GM18511 (cell line): ENCODE measurements around the gene PDXK.

Experiments used
- ATAC-seq: cut with Tn5 transposase; IDR thresholded peaks from one replicate; pipeline ENCODE4 v1.9.1; 2021; ENCODE audit warnings: mild to moderate bottlenecking, moderate library complexity; ENCODE audit not compliant: unreplicated experiment

The PDXK gene

GRCh38 chr21:43721939-43722338 is 3.0 kb downstream of the PDXK start:
- ATAC-seq: no peak

GRCh38 chr21:43723648-43724047 is 4.7 kb downstream of the PDXK start:
- ATAC-seq: no peak

- no peak for ATAC-seq
These were observed 8.0 kb downstream of the PDXK start for GRCh38 chr21:43726686-43727518.

GRCh38 chr21:43727519-43728153 is 8.7 kb downstream of the PDXK start:
- no peak for ATAC-seq

DNA sequence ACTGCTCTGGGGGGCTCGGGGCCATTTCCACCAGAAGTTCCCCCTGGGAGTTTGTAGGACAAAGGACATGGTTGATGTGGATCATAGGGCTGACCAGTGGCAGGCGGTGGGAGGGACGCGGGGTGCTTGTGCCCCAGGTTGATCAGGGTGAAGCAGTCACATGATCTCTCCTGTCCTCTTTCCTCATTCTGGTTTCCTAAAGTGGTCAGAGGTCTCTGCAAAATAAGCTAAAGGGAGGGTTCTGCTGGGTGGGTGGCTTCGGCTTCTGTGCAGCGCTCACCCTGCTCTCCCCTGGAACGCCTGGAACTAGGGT is 9.2 kb downstream of the PDXK start:
- peak; percentile 30 for ATAC-seq

GRCh38 chr21:43728467-43729390 is 9.8 kb downstream of the PDXK start:
- ATAC-seq: peak; percentile 78

- no peak for ATAC-seq
These were observed 12.5 kb downstream of the PDXK start for GRCh38 chr21:43731476-43731875.

DNA sequence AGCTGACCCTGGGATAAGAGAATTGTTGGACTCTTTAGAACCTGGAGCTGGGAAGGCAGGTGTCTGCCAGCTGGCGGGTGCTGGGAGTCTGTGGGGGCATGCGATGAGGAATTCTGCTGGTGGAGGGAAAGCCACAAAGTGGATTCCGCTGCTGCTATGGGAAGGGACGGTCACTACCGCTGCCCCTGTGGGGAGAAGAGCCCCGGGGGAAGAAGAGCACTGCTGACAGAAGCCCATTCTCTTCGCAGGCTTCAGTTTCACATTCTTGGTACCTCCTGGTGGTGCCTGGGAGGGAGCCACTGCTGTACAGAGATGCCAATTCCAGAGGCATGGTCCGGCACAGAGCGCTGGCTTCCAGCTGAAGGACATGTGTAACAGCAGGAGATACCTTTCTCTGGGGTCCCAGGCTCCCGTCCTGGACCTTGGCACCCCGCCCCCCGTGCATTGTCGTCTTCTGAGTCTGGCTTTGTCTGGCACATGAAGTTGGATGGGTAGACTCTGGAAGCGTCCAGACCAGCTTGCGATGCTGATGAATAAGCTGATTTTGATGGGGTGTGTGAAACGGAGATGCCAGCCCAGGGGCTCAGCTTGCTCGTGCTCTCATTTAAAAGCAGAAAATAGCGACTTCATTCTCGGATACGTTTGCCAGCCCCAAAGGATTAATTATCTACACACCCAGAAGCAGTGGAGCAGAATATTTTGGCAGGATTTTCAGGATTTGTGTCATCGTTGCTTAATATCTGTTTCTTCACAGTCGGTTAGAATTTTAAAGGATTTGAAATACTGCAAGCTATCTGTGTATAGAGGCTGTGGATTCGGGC is 13.2 kb downstream of the PDXK start:
- no peak for ATAC-seq

- ATAC-seq: no peak
These were observed 14.1 kb downstream of the PDXK start for GRCh38 chr21:43733060-43733459.

DNA sequence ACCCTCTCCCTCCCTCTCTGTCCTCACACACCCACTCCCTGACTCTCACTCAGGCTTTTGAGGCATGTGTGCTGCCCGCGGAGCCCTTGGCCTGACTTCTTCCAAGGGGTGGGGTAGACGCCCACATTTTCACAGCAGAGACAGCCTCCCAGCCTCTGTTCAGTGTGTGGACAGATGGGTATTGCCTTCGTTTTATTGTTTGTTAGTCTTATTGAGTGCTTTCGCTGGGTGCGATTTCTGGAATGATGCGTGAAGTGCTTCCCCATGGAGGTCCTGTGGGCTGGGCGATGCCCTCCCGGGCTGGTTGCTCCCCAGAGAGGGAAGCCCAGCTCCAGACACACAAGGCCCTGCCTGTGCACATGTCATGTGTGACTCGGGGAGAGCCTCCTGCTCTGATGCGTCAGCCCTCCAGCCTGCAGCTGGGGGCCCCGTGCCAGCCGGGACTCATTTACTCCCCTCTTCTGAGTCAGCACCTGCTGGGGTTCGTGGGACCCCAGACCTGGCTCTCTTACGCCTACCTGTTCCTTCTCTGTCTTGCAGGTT is 14.7 kb downstream of the PDXK start:
- no peak for ATAC-seq

- no peak for ATAC-seq
These were observed 15.4 kb downstream of the PDXK start for GRCh38 chr21:43734131-43734927.

DNA sequence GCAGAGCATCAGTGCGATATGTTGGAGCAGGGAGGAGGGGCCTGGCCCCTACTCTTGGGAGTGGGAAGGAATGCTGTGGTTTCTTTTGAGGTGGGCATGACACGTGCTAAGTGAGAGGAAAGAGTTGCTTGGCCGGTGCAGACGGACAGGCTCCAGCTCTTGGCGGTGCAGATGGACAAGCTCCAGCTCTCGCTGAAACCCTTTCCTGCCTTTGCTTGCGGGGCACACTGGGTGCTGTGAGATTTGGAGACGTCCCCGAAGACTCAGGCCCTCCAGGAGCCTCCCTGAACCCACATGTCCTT is 15.9 kb downstream of the PDXK start:
- ATAC-seq: no peak

DNA sequence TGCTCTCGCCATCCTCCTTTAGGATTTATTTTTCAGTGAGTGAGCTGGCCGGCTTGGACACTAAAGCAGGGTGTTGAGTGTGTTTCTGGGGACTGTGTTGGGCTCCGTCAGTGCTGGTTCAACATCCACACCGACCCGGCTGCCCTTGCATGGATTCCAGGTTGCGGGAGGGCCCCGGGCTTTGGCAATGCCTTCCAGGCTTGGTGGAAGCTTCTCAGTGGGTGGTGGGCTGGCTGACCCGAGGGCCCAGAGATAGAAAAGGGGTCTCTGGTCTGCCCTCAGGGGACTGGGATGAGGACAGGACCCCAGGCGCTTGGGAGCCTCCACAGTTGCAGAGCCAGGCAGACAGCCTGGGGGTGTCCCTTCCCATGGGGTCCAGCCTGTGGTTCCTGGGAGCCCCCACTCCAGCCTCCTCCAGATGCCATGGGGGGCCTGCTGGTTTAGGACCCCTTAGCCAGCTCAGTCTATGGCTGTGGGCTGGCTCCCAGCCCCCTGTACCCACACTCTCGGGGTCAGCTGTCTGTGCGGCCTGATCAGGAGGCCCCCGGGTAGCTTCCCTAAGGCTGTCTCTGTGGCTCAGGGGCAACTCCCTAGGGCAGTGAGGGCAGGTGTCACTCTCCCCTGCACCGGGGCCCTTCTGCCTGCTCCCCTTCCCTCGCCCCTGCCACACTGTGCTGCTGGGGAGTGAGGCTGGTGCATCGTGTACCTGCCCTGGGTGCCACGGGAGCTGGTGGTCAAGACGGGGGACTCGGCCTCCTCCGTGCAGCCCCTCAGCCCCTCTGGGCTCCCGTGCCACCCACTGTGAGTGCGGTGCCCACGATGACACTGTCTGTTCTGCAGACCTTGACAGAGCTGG is 16.5 kb downstream of the PDXK start:
- no peak for ATAC-seq

DNA sequence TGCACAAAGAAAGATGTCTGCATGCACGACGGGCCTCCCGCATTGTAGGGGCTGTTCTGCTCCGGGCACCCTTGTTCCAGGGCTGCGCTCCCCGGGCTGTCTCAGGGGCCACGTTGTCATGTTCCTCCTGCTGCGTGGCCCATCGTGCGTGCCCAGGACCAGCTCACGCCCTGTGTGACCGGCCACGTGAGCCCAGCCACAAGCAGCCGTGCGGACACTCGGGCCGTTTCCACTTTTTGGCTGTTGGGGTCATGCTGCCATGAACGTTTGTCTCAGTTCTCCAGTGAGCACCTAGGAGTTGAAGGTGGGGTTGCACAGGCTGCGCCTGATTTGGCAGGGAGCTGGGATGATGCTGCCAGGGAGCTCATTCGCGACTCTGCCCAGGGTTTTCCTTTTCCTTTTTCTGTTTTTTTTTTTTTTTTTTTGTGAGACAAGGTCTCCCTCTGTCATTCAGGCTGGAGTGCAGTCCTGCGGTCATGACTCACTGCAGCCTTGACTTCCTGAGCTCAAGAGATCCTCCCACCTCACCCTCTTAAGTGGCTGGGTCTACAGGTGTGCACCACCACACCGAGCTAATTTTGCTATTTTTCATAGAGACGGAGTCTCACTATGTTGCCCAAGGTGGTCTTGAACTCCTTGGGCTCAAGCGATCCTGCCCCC is 17.4 kb downstream of the PDXK start:
- ATAC-seq: no peak

GRCh38 chr21:43737158-43737950 is 18.4 kb downstream of the PDXK start:
- no peak for ATAC-seq

DNA sequence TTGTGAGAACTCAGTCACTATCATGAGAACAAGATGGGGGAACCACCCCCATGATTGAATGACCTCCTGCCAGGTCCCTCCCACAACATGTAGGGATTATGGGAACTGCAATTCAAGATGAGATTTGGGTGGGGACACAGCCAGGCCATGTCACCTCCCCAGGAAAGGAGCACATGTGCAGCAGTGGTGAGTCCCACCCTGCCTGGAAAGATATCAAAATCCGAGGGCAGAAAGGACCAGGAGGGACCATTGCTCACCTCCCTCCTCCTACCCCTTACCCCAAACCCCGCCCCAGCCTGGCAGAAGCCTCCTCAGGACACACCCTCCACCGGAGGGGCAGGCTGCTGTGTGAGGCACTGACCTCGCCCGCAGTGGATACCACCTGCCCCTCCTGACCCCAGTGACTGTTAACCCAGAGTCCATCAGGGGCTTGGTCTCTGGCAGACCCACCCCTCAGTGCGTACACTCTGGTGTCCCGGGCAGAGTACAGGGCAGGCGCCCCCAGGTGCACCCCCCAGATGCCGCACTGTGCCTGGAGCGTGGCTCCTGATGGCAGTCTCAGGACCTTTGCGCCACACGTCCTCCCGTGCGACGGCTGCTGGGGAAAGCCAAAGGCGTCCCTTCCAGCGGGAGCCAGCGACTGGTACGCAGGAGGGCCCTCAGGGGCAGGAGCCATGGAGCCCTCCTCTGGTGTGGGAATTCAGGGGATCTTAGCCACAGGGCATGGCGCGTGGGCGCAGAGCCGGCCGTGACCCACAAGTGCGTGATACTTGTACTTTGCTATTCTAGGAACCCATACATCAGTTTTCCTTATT is 20.9 kb downstream of the PDXK start:
- ATAC-seq: no peak
